Natural killer cell (primary cell): ENCODE results near the gene SLC17A5. TPM values are rescaled to one million over a fixed set of nuclear protein-coding genes. Genes with fewer than 3 reads are reported as not detected.

Experiments used
- ATAC-seq, 3 donors: fragments of 150-1000 bp in 2 of 3; fragments of 200-7000 bp in 1 of 3; cut with Tn5 transposase; 1 replicate in 1 of 3; 2 replicates in 2 of 3; pipeline ENCODE4 v1.10.0; 2021; ENCODE audit warnings: mild to moderate bottlenecking in 2 of 3, moderate library complexity in 2 of 3
- DNase-seq, 2 donors: peaks; one replicate each; pipeline versions ENCODE4 v3.0.0 to v3.0.0-alpha.2; 2013 to 2021; ENCODE audit warnings: mixed read lengths in 1 of 2
- H3K27ac ChIP-seq: one replicate; pipeline ENCODE4 v1.5.1; 2013; ENCODE audit warnings: mild to moderate bottlenecking, low read length
- H3K27me3 ChIP-seq: one replicate; pipeline ENCODE4 v1.6.1; 2013; ENCODE audit warnings: low read length; ENCODE audit not compliant: control insufficient read depth, insufficient read depth
- H3K36me3 ChIP-seq: one replicate; pipeline ENCODE4 v1.6.1; 2013; ENCODE audit warnings: low read length; ENCODE audit not compliant: control insufficient read depth, insufficient read depth
- H3K4me1 ChIP-seq: one replicate; pipeline ENCODE4 v1.6.1; 2013; ENCODE audit warnings: low read length; ENCODE audit not compliant: control insufficient read depth, insufficient read depth
- H3K4me3 ChIP-seq: one replicate; pipeline ENCODE4 v1.5.1; 2013; ENCODE audit warnings: low read length
- H3K9me3 ChIP-seq: one replicate; pipeline ENCODE4 v1.6.1; 2013; ENCODE audit warnings: low read length; ENCODE audit not compliant: control insufficient read depth, insufficient read depth
- H3K27ac Mint-ChIP-seq, 2 donors: one replicate each; pipeline ENCODE4 v1.8.0; 2022; ENCODE audit warnings: mild to moderate bottlenecking in 2 of 2, mixed read lengths in 2 of 2, moderate library complexity in 1 of 2
- H3K27me3 Mint-ChIP-seq, 2 donors: one replicate each; pipeline ENCODE4 v1.8.0; 2022; ENCODE audit warnings: low read depth in 2 of 2, mixed read lengths in 2 of 2
- H3K36me3 Mint-ChIP-seq: one replicate; pipeline ENCODE4 v1.8.0; 2022; ENCODE audit warnings: mixed read lengths
- H3K4me1 Mint-ChIP-seq, 2 donors: one replicate each; pipeline ENCODE4 v1.8.0; 2022; ENCODE audit warnings: mixed read lengths in 2 of 2
- H3K4me3 Mint-ChIP-seq: one replicate; pipeline ENCODE4 v1.8.0; 2022; ENCODE audit warnings: mild to moderate bottlenecking, moderate library complexity, mixed read lengths
- H3K9me3 Mint-ChIP-seq, 2 donors: one replicate each; pipeline ENCODE4 v1.8.0; 2022; ENCODE audit warnings: mixed read lengths in 2 of 2
- CTCF ChIP-seq: fragments of 200-600 bp; IDR thresholded peaks from one replicate; pipeline ENCODE4 v1.8.0; 2022; ENCODE audit warnings: antibody characterized with exemption
- WGBS: methylation state at CpG from one replicate; pipeline ENCODE4 v1.1.7; 2013; ENCODE audit warnings: missing lambda C conversion rate; ENCODE audit not compliant: insufficient coverage; 5-methylcytosine and 5-hydroxymethylcytosine counted together
- intact Hi-C: fragments of 100-400 bp; cut with micrococcal nuclease; formaldehyde crosslinking; loops from one replicate; pipeline ENCODE4 v1.14.2; 2022
- total RNA-seq, 4 donors: library from RNA; stranded (reverse); fragments of 120-200 nt in 1 of 4; gene quantifications; one replicate each; pipeline versions ENCODE4 v1.2.3 to v1.2.4, GENCODE V29; 2013 to 2022

Gene SLC17A5
- total RNA-seq, 3 donors from 2014 or later (not counting 1 experiment from before 2014, with no cell fraction given): 8.5 to 13.8 (median 9.1) TPM

DNA sequence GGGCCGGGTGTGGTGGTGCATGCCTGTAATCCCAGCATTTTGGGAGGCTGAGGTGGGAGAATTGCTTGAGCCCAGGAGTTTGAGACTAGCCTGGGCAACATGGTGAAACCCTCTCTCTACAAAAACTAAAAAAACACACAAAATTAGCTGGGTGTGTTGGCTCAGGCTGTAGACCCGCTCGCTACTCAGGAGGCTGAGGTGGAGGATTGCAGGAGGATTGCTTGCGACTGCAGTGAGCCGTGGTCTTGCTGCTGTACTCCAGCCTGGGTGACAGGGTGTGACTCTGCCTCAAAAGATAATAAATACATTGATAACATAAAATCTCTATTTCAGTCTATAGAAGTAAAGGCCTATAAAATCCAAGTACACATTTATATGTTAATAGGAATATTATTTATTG lies 49.3 kb downstream of the SLC17A5 start:
- Mint-ChIP-seq H3K27ac (no peak overlapping the region), H3K27me3 (no peaks in the 10 kb centered on the region), H3K4me1 (no peaks in the 10 kb centered on the region), H3K4me3 (no peak overlapping the region), H3K36me3 (peaks cover 15% of the 10 kb centered on the region), H3K9me3 (no peaks in the 10 kb centered on the region)
- Histone ChIP-seq H3K9me3 (no peaks in the 10 kb centered on the region), H3K4me3 (no peak overlapping the region), H3K27me3 (no peaks in the 10 kb centered on the region), H3K36me3 (peaks cover 20% of the 10 kb centered on the region), H3K4me1 (no peaks in the 10 kb centered on the region), H3K27ac (no peak overlapping the region)
- no peak for DNase-seq
- intact Hi-C loops: no loop called here
- TF ChIP-seq CTCF: no peak
- no peak for ATAC-seq
- 96% methylated on average over 3 of the region's 5 CpGs for WGBS

- Histone ChIP-seq H3K27ac (no peak overlapping the region), H3K9me3 (no peaks in the 10 kb centered on the region), H3K4me3 (no peak overlapping the region), H3K4me1 (no peaks in the 10 kb centered on the region), H3K36me3 (peaks cover 17% of the 10 kb centered on the region), H3K27me3 (no peaks in the 10 kb centered on the region)
- Mint-ChIP-seq H3K36me3 (peaks cover 11% of the 10 kb centered on the region), H3K4me3 (no peak overlapping the region), H3K9me3 (no peaks in the 10 kb centered on the region), H3K4me1 (no peaks in the 10 kb centered on the region), H3K27ac (no peak overlapping the region), H3K27me3 (no peaks in the 10 kb centered on the region)
- intact Hi-C loops: no loop called here
- TF ChIP-seq CTCF: no peak
- ATAC-seq (no peak), DNase-seq (no peak)
- WGBS: 93% methylated on average over 1 of the region's 1 CpG
These were observed 49.8 kb downstream of the SLC17A5 start for GRCh38 chr6:73604020-73604419.

- H3K27me3 ChIP-seq: no peaks in the 10 kb centered on the region
- WGBS: 30% methylated on average over 4 of the region's 6 CpGs
- H3K4me3 Mint-ChIP-seq: peak overlapping the region; percentile 80
- H3K36me3 Mint-ChIP-seq: no peaks in the 10 kb centered on the region
- DNase-seq (no peak), ATAC-seq (no peak)
- TF ChIP-seq CTCF: no peak
- peak overlapping the region; percentile 97 for H3K27ac ChIP-seq
- H3K9me3 Mint-ChIP-seq: no peaks in the 10 kb centered on the region
- no peaks in the 10 kb centered on the region for H3K9me3 ChIP-seq
- peak overlapping the region; percentile 36 for H3K4me3 ChIP-seq
- H3K27me3 Mint-ChIP-seq: no peaks in the 10 kb centered on the region
- H3K27ac Mint-ChIP-seq: peak overlapping the region; percentile 99
- peaks cover 16% of the 10 kb centered on the region for H3K4me1 ChIP-seq
- H3K4me1 Mint-ChIP-seq: peaks cover 21 to 25% of the 10 kb centered on the region in 2 donors
- intact Hi-C loops: loop anchor here (1.0 to 5.0 kb wide), 3 partner anchors 65 to 124 kb away; partner anchors contain the start of genes EEF1A1, MTO1 and SLC17A5
- H3K36me3 ChIP-seq: no peaks in the 10 kb centered on the region
These were observed 67.3 kb downstream of the SLC17A5 start for GRCh38 chr6:73586416-73586974.
